Islet precursor cell (in vitro differentiated cells): ENCODE results near the gene PHF12.
"Not testable (repeated sequence)": the region's sequence is repeated elsewhere in the genome, so short reads cannot be mapped to it uniquely, and the experiment has no call there.

Experiments
- DNase-seq: peaks from one replicate; pipeline ENCODE4 v3.0.0-alpha.2; 2018

Gene PHF12

GRCh38 chr17:28878981-28879380, 72.3 kb downstream of the PHF12 start:
- peak; percentile 87 for DNase-seq

GRCh38 chr17:28878158-28878910, 73.0 kb downstream of the PHF12 start:
- no peak for DNase-seq

- not testable (repeated sequence) for DNase-seq
These were observed 74.1 kb downstream of the PHF12 start for GRCh38 chr17:28877150-28877711.

- no peak for DNase-seq
These were observed 75.3 kb downstream of the PHF12 start for GRCh38 chr17:28875848-28876550.

- DNase-seq = no peak
These were observed 76.6 kb downstream of the PHF12 start for GRCh38 chr17:28874750-28875149.

GRCh38 chr17:28873839-28874238, 77.5 kb downstream of the PHF12 start:
- DNase-seq = no peak

- no peak for DNase-seq
These were observed 80.2 kb downstream of the PHF12 start for GRCh38 chr17:28871056-28871579.

GRCh38 chr17:28867276-28867675, 84.0 kb downstream of the PHF12 start:
- DNase-seq = no peak

- DNase-seq = no peak
These were observed 85.2 kb downstream of the PHF12 start for GRCh38 chr17:28865946-28866752.

GRCh38 chr17:28864991-28865849, 86.1 kb downstream of the PHF12 start:
- no peak for DNase-seq

GRCh38 chr17:28863953-28864352, 87.4 kb downstream of the PHF12 start:
- no peak for DNase-seq

GRCh38 chr17:28862561-28862960, 88.8 kb downstream of the PHF12 start:
- DNase-seq = no peak

GRCh38 chr17:28861393-28862203, 89.7 kb downstream of the PHF12 start:
- peak; percentile 60 for DNase-seq

GRCh38 chr17:28860363-28860808, 90.9 kb downstream of the PHF12 start:
- no peak for DNase-seq

- no peak for DNase-seq
These were observed 92.4 kb downstream of the PHF12 start for GRCh38 chr17:28858801-28859355.

- no peak for DNase-seq
These were observed 93.2 kb downstream of the PHF12 start for GRCh38 chr17:28857905-28858800.

- no peak for DNase-seq
These were observed 95.2 kb downstream of the PHF12 start for GRCh38 chr17:28856028-28856574.

GRCh38 chr17:28855336-28855679, 96.0 kb downstream of the PHF12 start:
- no peak for DNase-seq
